Adipocyte (in vitro differentiated cells): ENCODE measurements around the gene BCAS3.
A peak's percentile ranks its signal among the peaks of the same experiment; 100 is the strongest.
"Not testable (repeated sequence)": the region's sequence is repeated elsewhere in the genome, so short reads cannot be mapped to it uniquely, and the experiment has no call there.

Source experiments
- DNase-seq: peaks from one replicate; pipeline ENCODE4 v3.0.0-alpha.2; 2015; ENCODE audit warnings: low read depth
- H3K27me3 ChIP-seq: replicated peaks from 2 replicates; pipeline ENCODE4 v1.7.0; 2013; ENCODE audit warnings: mild to moderate bottlenecking, low read length, moderate library complexity; ENCODE audit not compliant: control insufficient read depth, insufficient read depth
- H3K36me3 ChIP-seq: 2 replicates; pipeline ENCODE4 v1.7.0; 2013; ENCODE audit warnings: low read length, mild to moderate bottlenecking, moderate library complexity; ENCODE audit not compliant: control insufficient read depth, insufficient read depth, severe bottlenecking
- H3K4me1 ChIP-seq: 2 replicates; pipeline ENCODE4 v1.7.0; 2013; ENCODE audit warnings: mild to moderate bottlenecking, low read length, moderate library complexity; ENCODE audit not compliant: control insufficient read depth, insufficient read depth
- H3K4me3 ChIP-seq: 2 replicates; pipeline ENCODE4 v1.7.0; 2013; ENCODE audit warnings: mild to moderate bottlenecking, low read length, moderate library complexity
- H3K9ac ChIP-seq: 2 replicates; pipeline ENCODE4 v1.7.0; 2013; ENCODE audit warnings: mild to moderate bottlenecking, low read length, moderate library complexity
- H3K9me3 ChIP-seq: 2 replicates; pipeline ENCODE4 v1.7.0; 2013; ENCODE audit warnings: mild to moderate bottlenecking, low read length, moderate library complexity; ENCODE audit not compliant: control insufficient read depth

Gene BCAS3

DNA sequence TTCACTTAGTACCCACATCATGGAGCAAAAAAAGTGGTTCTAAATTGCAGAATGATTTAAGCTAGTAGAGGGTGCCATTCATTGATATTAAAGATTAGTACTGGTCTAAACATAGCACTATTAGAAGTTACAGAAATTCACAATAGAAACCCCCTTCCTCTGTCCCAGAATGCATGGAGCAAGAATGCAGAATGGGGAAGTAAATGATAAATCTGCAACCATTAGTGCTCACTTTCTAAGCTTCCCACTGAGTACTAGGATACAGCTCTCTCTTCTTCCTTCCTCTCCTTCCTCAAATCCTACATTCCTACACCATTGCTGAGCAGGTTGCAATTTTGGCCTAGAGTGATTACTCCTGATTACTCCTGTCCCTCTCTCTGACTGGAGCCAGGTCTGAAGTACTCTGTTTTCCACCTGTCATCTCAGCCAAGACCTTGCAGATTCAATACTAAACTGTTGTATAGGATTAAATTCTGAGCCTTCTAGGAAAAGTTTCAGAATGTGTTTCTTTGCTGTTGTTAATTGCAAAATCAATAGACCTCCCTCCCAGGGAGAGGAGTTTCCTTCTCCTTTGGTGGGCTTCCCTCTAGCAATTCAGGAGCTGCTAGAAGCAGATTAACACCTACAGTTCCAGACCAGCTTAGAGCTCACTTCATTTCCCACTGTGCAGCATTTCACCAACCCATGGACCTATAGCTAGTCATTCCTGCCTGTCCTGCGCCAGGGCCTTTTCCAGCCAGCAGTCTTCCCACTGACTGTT, 556.5 kb downstream of the BCAS3 start:
- Histone ChIP-seq H3K9me3 (no peaks in the 10 kb centered on the region), H3K4me1 (peaks cover 9% of the 10 kb centered on the region), H3K36me3 (no peaks in the 10 kb centered on the region), H3K4me3 (no peak overlapping the region), H3K9ac (no peak overlapping the region), H3K27me3 (no peaks in the 10 kb centered on the region)
- DNase-seq, result no peak

DNA sequence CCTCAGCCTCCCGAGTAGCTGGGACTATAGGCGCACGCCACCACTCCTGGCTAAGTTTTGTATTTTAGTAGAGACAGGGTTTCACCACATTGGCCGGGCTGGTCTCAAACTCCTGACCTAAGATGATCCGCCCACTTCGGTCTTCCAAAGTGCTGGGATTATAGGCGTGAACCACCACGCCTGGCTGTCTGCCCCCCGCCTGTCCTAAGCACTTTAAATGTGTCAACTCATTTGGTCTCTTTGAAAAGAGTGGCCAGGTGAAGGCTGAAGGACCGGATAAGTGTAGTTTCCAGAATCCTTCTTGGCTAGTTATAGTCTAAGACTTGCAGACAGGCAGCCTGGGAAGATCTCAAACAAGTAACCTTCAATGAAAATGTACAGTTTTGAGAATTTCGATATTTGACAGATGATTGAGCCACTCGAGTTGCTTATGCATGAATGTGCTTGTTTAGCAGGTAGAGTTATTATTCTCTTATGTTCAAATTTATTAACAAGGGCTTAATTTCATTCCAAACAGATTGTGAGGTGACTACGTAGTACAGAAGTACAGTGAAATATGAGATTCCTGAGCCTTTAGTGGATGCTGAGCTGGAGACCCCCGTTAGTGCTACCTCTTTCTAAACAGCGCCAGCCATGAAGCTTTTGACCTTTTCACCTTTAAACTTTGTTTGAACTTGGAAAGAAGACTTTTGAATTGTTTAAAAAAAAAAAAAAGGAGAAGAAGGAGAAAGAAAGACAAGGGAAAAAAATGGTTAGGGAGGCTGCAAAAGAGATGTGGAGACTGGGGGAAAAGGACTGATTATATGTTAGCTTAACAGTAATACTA, 557.6 kb downstream of the BCAS3 start:
- H3K27me3 ChIP-seq, result no peaks in the 10 kb centered on the region
- DNase-seq, result peak; percentile 4

DNA sequence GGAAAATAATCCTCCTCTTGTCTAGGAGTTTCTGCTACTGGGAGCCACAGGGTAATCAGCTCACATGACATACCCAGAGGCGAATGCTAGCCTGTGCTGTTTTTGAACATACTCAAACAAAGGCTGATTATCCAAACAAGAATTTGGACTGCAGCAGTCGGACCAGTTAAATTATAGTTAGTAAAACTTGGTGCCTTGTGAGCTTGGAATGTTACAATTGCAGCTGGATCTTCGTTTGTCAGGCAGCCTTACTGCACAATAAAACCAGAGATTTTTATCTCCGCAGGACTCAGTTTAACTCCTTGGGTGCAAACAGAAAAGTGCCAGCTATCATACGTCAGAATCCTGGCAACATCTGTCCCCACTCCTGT, 558.2 kb downstream of the BCAS3 start:
- Histone ChIP-seq H3K4me3 (peak overlapping the region; percentile 15), H3K36me3 (no peaks in the 10 kb centered on the region), H3K4me1 (peaks cover 9% of the 10 kb centered on the region), H3K9ac (no peak overlapping the region), H3K9me3 (no peaks in the 10 kb centered on the region), H3K27me3 (no peaks in the 10 kb centered on the region)
- peak; percentile 73 for DNase-seq

More for the DNA sequence above, 557.6 kb downstream of the BCAS3 start:
- Histone ChIP-seq H3K4me3 (peak overlapping the region; percentile 15), H3K9ac (no peak overlapping the region), H3K4me1 (peaks cover 9% of the 10 kb centered on the region), H3K9me3 (no peaks in the 10 kb centered on the region), H3K36me3 (no peaks in the 10 kb centered on the region)

DNA sequence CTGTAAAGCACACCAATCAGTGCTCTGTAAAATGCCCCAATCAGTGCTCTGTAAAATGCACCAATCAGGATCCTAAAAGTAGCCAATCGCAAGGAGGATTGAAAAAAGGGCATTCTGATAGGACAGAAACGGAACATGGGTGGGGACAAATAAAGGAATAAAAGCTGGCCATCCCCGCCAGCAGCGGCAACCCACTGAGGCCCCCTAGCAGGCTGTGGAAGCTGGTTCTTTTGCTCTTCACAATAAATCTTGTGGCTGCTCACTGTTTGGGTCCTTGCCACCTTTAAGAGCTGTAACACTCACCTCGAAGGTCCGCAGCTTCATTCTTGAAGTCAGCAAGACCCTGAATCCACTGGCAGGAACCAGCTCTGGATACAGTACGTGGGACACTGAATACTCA, 559.6 kb downstream of the BCAS3 start:
- DNase-seq, result no peak
- no peaks in the 10 kb centered on the region for H3K36me3 ChIP-seq
- H3K4me1 ChIP-seq, result peaks cover 9% of the 10 kb centered on the region
- no peaks in the 10 kb centered on the region for H3K9me3 ChIP-seq
- no peak overlapping the region for H3K9ac ChIP-seq
- H3K4me3 ChIP-seq, result no peak overlapping the region
- no peaks in the 10 kb centered on the region for H3K27me3 ChIP-seq

DNA sequence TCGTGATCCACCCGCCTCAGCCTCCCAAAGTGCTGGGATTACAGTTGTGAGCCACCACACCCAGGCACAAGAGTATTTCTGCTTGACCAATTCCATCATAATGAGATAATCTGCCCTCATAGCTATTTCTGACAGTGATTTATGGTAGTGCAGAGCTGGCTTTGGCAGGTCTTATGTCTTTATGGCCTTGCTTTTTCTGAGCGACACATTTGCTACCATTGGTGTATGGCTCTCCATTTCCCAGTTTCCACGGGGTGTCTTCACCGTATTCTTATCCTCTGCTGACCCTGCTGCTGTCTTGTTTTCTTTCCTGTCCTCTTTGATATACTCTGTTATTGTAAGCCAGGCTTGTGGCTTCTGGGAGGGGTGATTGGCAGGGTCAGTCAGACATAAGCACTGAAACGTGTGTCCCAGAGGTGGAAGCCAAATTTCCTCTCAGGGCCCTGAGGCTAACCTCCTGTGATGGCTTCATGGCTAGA, 560.8 kb downstream of the BCAS3 start:
- no peaks in the 10 kb centered on the region for H3K9me3 ChIP-seq
- H3K9ac ChIP-seq, result no peak overlapping the region
- H3K4me1 ChIP-seq, result peaks cover 9% of the 10 kb centered on the region
- no peak overlapping the region for H3K4me3 ChIP-seq
- DNase-seq, result no peak
- no peaks in the 10 kb centered on the region for H3K36me3 ChIP-seq
- no peaks in the 10 kb centered on the region for H3K27me3 ChIP-seq

DNA sequence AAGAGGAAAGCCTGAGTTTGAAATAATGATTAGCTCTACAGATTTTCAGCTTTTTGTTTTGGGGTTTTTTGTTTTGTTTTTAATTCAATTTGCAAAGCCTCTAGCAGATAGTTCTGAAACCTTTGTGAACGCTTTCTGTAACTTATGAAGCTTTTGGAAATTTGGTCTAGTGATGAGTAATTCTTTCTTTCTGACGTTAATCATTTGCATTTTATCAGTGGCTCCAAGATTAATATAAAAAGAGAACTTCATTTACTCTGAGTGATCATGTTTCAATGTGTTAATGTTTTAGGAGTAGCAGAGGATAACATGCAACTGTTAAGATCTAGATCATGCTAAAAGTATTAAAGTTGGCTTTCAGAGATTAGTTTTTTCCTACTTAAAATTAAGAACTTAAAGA, 561.7 kb downstream of the BCAS3 start:
- Histone ChIP-seq H3K9me3 (no peaks in the 10 kb centered on the region), H3K9ac (no peak overlapping the region), H3K36me3 (no peaks in the 10 kb centered on the region), H3K27me3 (no peaks in the 10 kb centered on the region), H3K4me1 (peaks cover 9% of the 10 kb centered on the region), H3K4me3 (no peak overlapping the region)
- DNase-seq, result no peak

DNA sequence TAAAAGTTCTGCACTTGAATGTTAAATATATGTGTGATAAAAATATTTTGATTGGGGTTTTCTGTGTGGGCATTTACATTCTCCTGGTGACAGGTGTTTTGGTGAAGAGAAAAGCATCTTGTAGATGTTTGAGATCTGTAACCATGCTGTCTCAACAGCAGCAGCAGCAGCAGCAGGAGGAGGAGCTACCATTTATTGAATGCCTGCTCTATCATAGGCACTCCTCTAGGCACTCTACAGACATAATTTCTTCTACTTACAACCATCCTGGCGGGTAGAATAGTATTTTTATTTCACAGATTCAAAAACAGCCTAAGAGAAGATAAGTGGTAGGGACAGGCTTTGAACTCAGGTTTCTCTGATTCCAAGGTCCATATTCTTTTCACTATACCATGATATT, 562.3 kb downstream of the BCAS3 start:
- no peak for DNase-seq
- no peaks in the 10 kb centered on the region for H3K36me3 ChIP-seq
- H3K4me1 ChIP-seq, result peaks cover 9% of the 10 kb centered on the region
- H3K27me3 ChIP-seq, result no peaks in the 10 kb centered on the region
- no peaks in the 10 kb centered on the region for H3K9me3 ChIP-seq
- H3K9ac ChIP-seq, result no peak overlapping the region
- no peak overlapping the region for H3K4me3 ChIP-seq

DNA sequence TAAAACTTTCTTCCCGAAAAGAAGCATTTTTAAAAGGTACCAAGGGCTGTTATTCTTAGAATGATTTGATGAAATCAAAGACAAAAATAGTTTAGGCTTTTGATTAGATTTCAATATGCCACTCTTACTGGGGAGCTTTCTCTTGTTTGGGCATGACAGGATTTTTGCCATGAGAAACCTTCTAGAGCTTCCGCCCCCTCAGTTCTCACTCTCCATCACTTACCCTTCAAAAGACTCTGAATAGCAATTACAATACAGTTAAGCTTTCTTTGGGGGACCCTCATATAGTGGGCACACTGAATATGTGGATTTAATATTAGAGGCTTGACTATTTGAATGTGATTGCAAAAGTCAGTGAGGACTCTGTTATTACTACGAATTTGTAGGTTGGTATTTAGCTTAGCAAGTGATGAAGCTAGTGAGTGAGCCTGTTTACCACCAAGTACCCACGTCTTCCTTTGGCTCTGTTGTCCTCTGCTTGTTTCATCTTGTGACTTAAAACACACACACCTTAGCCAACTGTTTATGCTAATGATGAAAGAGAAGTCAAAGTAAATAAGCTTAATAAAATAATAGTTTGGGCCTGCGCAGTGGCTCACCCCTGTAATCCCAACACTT, 563.3 kb downstream of the BCAS3 start:
- H3K9me3 ChIP-seq, result no peaks in the 10 kb centered on the region
- no peaks in the 10 kb centered on the region for H3K27me3 ChIP-seq
- H3K4me1 ChIP-seq, result peaks cover 2% of the 10 kb centered on the region
- no peak overlapping the region for H3K4me3 ChIP-seq
- H3K36me3 ChIP-seq, result no peaks in the 10 kb centered on the region
- no peak overlapping the region for H3K9ac ChIP-seq
- DNase-seq, result no peak

DNA sequence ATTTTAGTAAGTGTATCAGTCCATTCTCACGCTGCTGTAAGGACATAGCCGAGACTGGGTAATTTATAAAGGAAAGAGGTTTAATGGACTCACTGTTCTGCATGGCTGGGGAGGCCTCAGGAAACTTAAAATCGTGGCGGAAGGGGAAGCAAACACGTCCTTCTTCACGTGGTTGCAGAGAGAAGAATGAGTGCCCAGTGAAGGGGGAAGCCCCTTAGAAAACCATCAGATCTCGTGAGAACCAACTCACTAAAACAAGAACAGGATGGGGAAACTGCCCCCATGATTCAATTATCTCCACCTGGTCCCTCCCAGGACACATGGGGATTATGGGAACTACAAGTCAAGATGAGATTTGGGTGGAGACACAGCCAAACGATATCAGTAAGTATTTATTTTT, 567.3 kb downstream of the BCAS3 start:
- not testable (repeated sequence) for H3K27me3 ChIP-seq, H3K4me1 ChIP-seq, H3K9ac ChIP-seq, H3K4me3 ChIP-seq, H3K36me3 ChIP-seq, DNase-seq, H3K9me3 ChIP-seq

DNA sequence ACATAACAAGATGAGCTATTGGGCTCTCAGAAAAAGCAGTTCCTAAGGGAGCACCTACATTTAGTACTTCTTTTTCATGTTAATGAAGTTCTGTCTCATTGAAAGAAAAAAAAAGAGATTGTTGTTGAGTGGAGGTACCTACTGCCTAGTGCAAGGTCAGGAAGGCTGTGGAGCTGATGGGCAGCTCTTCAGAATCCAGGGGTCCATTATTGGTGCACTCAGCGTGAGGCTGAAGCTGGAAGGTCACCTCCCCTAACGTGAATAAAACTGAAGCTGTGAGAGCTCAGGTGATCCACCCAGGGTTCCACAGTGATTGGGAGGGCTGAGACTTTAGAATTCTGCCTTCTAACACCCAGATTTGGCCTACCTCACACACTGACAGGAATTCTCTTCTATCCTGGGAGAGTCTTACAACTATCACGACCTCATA, 568.1 kb downstream of the BCAS3 start:
- Histone ChIP-seq H3K4me1 (peaks cover 15% of the 10 kb centered on the region), H3K9ac (no peak overlapping the region), H3K27me3 (no peaks in the 10 kb centered on the region), H3K36me3 (no peaks in the 10 kb centered on the region), H3K9me3 (no peaks in the 10 kb centered on the region), H3K4me3 (no peak overlapping the region)
- DNase-seq, result no peak

DNA sequence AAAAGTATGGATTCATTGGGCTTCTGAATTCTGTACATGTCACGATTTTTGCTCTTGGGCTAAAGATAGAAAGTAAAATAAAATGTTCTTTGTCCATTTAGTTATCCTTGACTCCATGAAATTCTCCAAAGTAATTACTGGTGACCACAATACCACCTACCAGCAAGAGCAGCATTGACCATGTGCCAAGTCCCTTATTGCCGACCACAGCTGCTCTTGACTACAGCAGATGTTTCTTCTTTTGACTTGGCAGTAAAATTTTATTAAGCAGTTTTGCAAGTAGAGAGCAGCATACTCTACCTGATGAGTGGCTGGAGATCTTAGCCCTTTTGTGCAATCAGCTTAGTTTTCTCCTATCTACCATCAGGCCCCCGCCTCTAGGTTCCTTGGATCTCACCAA, 569.8 kb downstream of the BCAS3 start:
- no peaks in the 10 kb centered on the region for H3K36me3 ChIP-seq
- H3K27me3 ChIP-seq, result no peaks in the 10 kb centered on the region
- DNase-seq, result peak; percentile 69
- peaks cover 29% of the 10 kb centered on the region for H3K4me1 ChIP-seq
- H3K4me3 ChIP-seq, result no peak overlapping the region
- no peaks in the 10 kb centered on the region for H3K9me3 ChIP-seq
- no peak overlapping the region for H3K9ac ChIP-seq
